ENCODE data around the gene FBXL14. TPM values are rescaled to one million over a fixed set of nuclear protein-coding genes. Genes with fewer than 3 reads are reported as not detected.
A peak's percentile ranks its signal among the peaks of the same experiment; 100 is the strongest.

FBXL14 gene, protein sequence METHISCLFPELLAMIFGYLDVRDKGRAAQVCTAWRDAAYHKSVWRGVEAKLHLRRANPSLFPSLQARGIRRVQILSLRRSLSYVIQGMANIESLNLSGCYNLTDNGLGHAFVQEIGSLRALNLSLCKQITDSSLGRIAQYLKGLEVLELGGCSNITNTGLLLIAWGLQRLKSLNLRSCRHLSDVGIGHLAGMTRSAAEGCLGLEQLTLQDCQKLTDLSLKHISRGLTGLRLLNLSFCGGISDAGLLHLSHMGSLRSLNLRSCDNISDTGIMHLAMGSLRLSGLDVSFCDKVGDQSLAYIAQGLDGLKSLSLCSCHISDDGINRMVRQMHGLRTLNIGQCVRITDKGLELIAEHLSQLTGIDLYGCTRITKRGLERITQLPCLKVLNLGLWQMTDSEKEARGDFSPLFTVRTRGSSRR
- polyA plus RNA-seq (2011; rRNA removed) = 3.2 and 4.8 TPM in 2 replicates
- 7.8 and 7.9 TPM in 2 replicates for polyA minus RNA-seq (2011; rRNA and poly(A)+ RNA removed)

DNA sequence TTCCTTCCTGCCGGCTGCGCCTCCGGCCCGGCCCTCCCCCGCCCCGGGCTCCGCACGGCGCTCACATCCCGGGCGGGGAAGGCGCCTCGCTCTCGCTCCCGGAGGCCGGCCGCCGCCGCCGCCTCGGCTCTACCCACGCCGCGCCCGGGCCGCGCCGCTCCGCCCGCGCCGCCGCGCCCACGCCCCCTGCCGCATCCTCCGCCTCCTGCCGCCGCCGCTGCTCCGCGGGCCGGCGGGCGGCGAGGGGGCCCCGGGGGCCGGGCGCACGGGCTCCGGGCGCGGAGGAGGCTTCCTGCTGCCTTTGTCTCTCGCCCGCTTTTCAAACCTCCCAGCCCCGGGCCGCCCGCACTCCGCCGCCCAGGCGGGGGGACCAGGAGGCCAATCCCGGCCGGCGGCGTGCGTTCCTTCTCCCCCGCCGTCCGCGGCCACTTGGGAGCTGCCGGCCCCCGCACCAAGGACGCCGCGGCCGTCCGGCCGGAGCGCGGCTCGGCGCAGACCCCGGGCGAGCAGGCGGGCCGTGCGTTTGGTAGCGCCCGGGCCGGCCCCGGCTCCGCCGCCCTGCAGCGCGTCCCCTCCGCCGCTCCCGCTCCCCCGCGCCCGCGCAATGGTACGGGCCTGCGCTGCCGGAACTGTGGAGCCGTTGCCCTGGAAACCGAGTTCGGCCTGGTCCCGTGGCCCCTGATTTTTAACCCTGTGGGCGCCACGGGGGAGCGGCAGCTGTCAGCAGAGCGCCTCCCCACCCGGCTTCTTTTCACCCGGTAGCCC, at the start of gene FBXL14:
Gene FBXL14 (minus strand): TSS at position 321 of the 765 bp plus-strand sequence. CDS start 515 bp downstream, outside the sequence.
- H3K27me3 ChIP-seq (ENCODE audit: control insufficient read depth, insufficient read depth, low read length) = no peaks in the 10 kb centered on the region
- DNase-seq (ENCODE audit: low read depth, low spot score) = no peak
- peak within 1 kb of the TSS; percentile 79 for H3K27ac ChIP-seq (ENCODE audit: low read depth, low read length)

DNA sequence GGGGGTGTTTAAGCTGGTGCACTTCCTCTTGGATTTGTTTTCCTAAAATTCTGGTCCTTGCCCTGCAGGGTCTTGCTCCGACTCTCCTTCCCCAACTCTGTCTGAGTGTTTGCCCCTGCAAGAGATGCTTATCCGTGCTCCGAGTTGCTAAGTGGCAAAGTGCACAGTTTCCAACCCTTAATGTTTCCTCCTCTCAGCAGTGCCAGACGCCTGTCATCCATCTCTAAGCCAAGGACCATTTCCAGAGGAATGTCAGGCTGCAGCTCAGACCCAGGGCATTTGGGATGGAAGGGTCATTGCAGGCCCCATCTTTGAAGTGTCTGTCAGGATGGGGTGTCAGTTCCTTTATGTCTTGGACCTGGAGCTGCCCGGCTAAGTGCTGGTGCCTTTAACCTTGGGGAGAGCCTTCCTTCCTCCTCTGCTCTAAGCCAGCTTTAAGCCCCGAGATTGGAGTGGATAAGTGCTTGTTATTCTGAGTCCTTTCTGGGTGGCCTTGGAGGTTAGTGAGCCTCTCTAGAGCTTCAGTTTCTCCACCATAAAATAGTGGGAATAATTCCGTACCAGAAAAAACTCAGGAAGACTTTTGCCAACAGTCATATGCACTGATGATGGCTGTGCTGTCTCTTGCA, 49.6 kb upstream of the FBXL14 start:
- DNase-seq (ENCODE audit: low read depth, low spot score) = no peak
- H3K27me3 ChIP-seq (ENCODE audit: control insufficient read depth, insufficient read depth, low read length) = no peaks in the 10 kb centered on the region
- ChIA-PET POLR2A (interaction anchor here (0.6 to 0.7 kb wide), 2 partner anchors 18 to 51 kb away, joined by 4 to 7 read pairs; no protein-coding TSS in a partner anchor), CTCF (interaction anchor here (0.6 to 18.6 kb wide), 7 partner anchors 9 to 526 kb away, joined by 3 to 440 read pairs (median 10); no protein-coding TSS in a partner anchor)
- no peak overlapping the region for H3K4me3 ChIP-seq (ENCODE audit: low read depth, low read length)
- H3K9me3 ChIP-seq (ENCODE audit: control insufficient read depth, insufficient read depth, low read length) = no peaks in the 10 kb centered on the region
- H3K27ac ChIP-seq (ENCODE audit: low read depth, low read length) = no peak overlapping the region
- TF ChIP-seq, protein P1, sequence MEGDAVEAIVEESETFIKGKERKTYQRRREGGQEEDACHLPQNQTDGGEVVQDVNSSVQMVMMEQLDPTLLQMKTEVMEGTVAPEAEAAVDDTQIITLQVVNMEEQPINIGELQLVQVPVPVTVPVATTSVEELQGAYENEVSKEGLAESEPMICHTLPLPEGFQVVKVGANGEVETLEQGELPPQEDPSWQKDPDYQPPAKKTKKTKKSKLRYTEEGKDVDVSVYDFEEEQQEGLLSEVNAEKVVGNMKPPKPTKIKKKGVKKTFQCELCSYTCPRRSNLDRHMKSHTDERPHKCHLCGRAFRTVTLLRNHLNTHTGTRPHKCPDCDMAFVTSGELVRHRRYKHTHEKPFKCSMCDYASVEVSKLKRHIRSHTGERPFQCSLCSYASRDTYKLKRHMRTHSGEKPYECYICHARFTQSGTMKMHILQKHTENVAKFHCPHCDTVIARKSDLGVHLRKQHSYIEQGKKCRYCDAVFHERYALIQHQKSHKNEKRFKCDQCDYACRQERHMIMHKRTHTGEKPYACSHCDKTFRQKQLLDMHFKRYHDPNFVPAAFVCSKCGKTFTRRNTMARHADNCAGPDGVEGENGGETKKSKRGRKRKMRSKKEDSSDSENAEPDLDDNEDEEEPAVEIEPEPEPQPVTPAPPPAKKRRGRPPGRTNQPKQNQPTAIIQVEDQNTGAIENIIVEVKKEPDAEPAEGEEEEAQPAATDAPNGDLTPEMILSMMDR (IDR thresholded peaks at IDR 0.05; ENCODE audit: low read depth, low read length) = no peak

More for the DNA sequence above, at the start of gene FBXL14:
- Histone ChIP-seq H3K9me3 (ENCODE audit: control insufficient read depth, insufficient read depth, low read length) (no peaks in the 10 kb centered on the region), H3K4me3 (ENCODE audit: low read depth, low read length) (peak within 1 kb of the TSS; percentile 74)
- TF ChIP-seq, protein P1 (IDR thresholded peaks at IDR 0.05; ENCODE audit: low read depth, low read length) = no peak
- ChIA-PET POLR2A (interaction anchor here (0.7 kb wide), 1 partner anchor 843 kb away, joined by 3 read pairs; no protein-coding TSS in a partner anchor), CTCF (interaction anchor here (2.7 to 2.9 kb wide), 2 partner anchors 12 to 477 kb away, joined by 14 to 25 read pairs; no protein-coding TSS in a partner anchor)

DNA sequence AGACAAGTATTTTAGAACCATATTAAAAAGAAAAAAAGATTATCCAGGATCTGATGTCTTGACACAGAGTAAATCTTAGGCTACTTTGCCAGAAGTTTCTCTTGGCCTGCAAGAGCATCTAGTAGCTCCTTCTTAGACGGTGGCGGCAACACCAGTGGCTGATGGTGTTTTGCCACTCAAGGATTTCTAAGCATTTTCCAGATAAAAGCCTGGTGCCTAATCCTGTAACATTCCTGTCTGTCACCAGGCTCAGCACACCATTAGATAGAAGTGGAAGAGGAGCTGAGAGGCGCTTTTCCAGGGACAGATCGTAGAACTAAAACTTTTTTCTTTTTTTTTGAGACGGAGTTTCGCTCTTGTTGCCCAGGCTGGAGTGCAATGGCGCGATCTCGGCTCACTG, 48.7 kb upstream of the FBXL14 start:
- H3K9me3 ChIP-seq (ENCODE audit: control insufficient read depth, insufficient read depth, low read length) = no peaks in the 10 kb centered on the region
- no peak for DNase-seq (ENCODE audit: low read depth, low spot score)
- no peaks in the 10 kb centered on the region for H3K27me3 ChIP-seq (ENCODE audit: control insufficient read depth, insufficient read depth, low read length)
- H3K27ac ChIP-seq (ENCODE audit: low read depth, low read length) = no peak overlapping the region
- H3K4me3 ChIP-seq (ENCODE audit: low read depth, low read length) = no peak overlapping the region
- TF ChIP-seq, protein P1 (IDR thresholded peaks at IDR 0.05; ENCODE audit: low read depth, low read length) = no peak
- ChIA-PET POLR2A (interaction anchor here (0.6 kb wide), 1 partner anchor 49 kb away, joined by 3 read pairs; no protein-coding TSS in a partner anchor), CTCF (interaction anchor here (1.2 to 18.6 kb wide), 3 partner anchors 10 to 149 kb away, joined by 3 to 440 read pairs (median 12); no protein-coding TSS in a partner anchor)

DNA sequence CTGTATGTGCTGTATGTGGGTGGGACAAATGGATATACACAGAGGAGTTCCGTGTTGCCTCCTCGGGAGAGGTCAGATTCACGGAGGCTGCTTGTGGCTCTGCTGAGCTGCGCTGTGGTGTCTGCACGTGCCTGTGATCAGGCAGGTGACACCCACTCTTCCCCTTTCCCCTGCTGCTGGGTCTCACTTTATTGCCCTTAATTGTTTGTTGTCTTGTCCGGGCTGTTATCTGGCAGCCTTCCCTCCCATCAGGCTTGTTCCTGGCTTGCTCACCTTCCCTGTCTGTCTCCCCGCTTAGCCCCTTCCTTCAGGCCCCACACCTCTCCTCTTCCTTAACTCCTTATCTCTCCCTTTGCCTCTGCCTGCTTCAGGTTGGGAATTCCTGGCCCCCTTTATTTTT, 48.1 kb upstream of the FBXL14 start:
- Histone ChIP-seq H3K4me3 (ENCODE audit: low read depth, low read length) (no peak overlapping the region), H3K9me3 (ENCODE audit: control insufficient read depth, insufficient read depth, low read length) (no peaks in the 10 kb centered on the region), H3K27me3 (ENCODE audit: control insufficient read depth, insufficient read depth, low read length) (no peaks in the 10 kb centered on the region), H3K27ac (ENCODE audit: low read depth, low read length) (no peak overlapping the region)
- DNase-seq (ENCODE audit: low read depth, low spot score) = no peak
- POLR2A ChIA-PET = no interaction called here
- TF ChIP-seq, protein P1 (IDR thresholded peaks at IDR 0.05; ENCODE audit: low read depth, low read length) = no peak
- CTCF ChIA-PET = interaction anchor here (18.6 kb wide), 1 partner anchor 150 kb away, joined by 440 read pairs; no protein-coding TSS in a partner anchor

Data from AG04450 (cell line).